Ovary (tissue), 3 donors: Measurements from ENCODE around the gene CAP1.

ENCODE experiments used
- CTCF ChIP-seq, 3 donors: fragments of 450-650 bp in 2 of 3; fragments of 200-600 bp in 1 of 3; IDR thresholded peaks; one replicate each; pipeline versions ENCODE4 v1.5.1 to v1.8.0; 2016 to 2022; ENCODE audit warnings: antibody characterized with exemption in 3 of 3, mild to moderate bottlenecking in 1 of 3
- EP300 ChIP-seq: sonication (generic); formaldehyde crosslinking; IDR thresholded peaks from one replicate; pipeline ENCODE4 v1.6.1; 2017; ENCODE audit warnings: antibody characterized with exemption
- POLR2A ChIP-seq: fragments of 450-650 bp; IDR thresholded peaks from one replicate; pipeline ENCODE4 v1.6.1; 2017; ENCODE audit warnings: antibody characterized with exemption, mild to moderate bottlenecking, moderate library complexity
- donor health status: DM: no; HTN: no; CAD: no.

- no peak for TF ChIP-seq POLR2A
- no peak for TF ChIP-seq CTCF (IDR thresholded peaks at IDR 0.05)
- TF ChIP-seq EP300, result no peak
These were observed 39.4 kb downstream of the CAP1 start for GRCh38 chr1:40079774-40080400.
